ENCODE results near the gene SLC25A38. TPM values are rescaled to one million over a fixed set of nuclear protein-coding genes. Genes with fewer than 3 reads are reported as not detected.
"Not testable (repeated sequence)": the region's sequence is repeated elsewhere in the genome, so short reads cannot be mapped to it uniquely, and the experiment has no call there.

SLC25A38 gene
- polyA plus RNA-seq, 10 donors = 15.7 to 20.2 (median 16.7) TPM

- peak; percentile 96 to 98 (median 97) for DNase-seq
Measured at GRCh38 chr3:39406368-39407258, 23.4 kb downstream of the SLC25A38 start, which contains the start of gene RPSA. RPSA (plus strand) TSS chr3:39406720; CDS start chr3:39407654, 934 bp downstream.

- DNase-seq = no peak
Measured at GRCh38 chr3:39407259-39407629, 24.1 kb downstream of the SLC25A38 start.

- no peak for DNase-seq
Measured at GRCh38 chr3:39407773-39408492, 24.8 kb downstream of the SLC25A38 start.

GRCh38 chr3:39408493-39409372 lies 25.6 kb downstream of the SLC25A38 start:
- no peak for DNase-seq

- DNase-seq = no peak
Measured at GRCh38 chr3:39409514-39410136, 26.5 kb downstream of the SLC25A38 start.

GRCh38 chr3:39410893-39411292 lies 27.7 kb downstream of the SLC25A38 start:
- no peak for DNase-seq

- DNase-seq = no peak
Measured at GRCh38 chr3:39412668-39413260, 29.6 kb downstream of the SLC25A38 start.

- DNase-seq = no peak
Measured at GRCh38 chr3:39413691-39414420, 30.7 kb downstream of the SLC25A38 start.

GRCh38 chr3:39414421-39414907 lies 31.3 kb downstream of the SLC25A38 start:
- DNase-seq = no peak

GRCh38 chr3:39415302-39415701 lies 32.1 kb downstream of the SLC25A38 start:
- DNase-seq = not testable (repeated sequence)

GRCh38 chr3:39415983-39416382 lies 32.8 kb downstream of the SLC25A38 start:
- DNase-seq = no peak

- not testable (repeated sequence) for DNase-seq
Measured at GRCh38 chr3:39416998-39417397, 33.8 kb downstream of the SLC25A38 start.

- DNase-seq = not testable (repeated sequence)
Measured at GRCh38 chr3:39418556-39419225, 35.5 kb downstream of the SLC25A38 start.

GRCh38 chr3:39419742-39420315 lies 36.7 kb downstream of the SLC25A38 start:
- no peak for DNase-seq

- DNase-seq = no peak
Measured at GRCh38 chr3:39420543-39420942, 37.4 kb downstream of the SLC25A38 start.

- no peak for DNase-seq
Measured at GRCh38 chr3:39423436-39423970, 40.3 kb downstream of the SLC25A38 start.

- DNase-seq = no peak
Measured at GRCh38 chr3:39426312-39426711, 43.1 kb downstream of the SLC25A38 start.

GRCh38 chr3:39427506-39427905 lies 44.3 kb downstream of the SLC25A38 start:
- no peak for DNase-seq

GRCh38 chr3:39428745-39429201 lies 45.6 kb downstream of the SLC25A38 start:
- peak in 1 of 3 donors; percentile 23 for DNase-seq

Measured in muscle of back (tissue), 11 donors.